ENCODE results near the gene STUB1. TPM values are rescaled to one million over a fixed set of nuclear protein-coding genes. Genes with fewer than 3 reads are reported as not detected.

STUB1 gene
- total and polyA plus RNA-seq, 4 donors, result 32.4 to 74.4 (median 50.2) TPM

GRCh38 chr16:704552-705380, 24.6 kb downstream of the STUB1 start (continued):
- TF ChIP-seq, protein P1, sequence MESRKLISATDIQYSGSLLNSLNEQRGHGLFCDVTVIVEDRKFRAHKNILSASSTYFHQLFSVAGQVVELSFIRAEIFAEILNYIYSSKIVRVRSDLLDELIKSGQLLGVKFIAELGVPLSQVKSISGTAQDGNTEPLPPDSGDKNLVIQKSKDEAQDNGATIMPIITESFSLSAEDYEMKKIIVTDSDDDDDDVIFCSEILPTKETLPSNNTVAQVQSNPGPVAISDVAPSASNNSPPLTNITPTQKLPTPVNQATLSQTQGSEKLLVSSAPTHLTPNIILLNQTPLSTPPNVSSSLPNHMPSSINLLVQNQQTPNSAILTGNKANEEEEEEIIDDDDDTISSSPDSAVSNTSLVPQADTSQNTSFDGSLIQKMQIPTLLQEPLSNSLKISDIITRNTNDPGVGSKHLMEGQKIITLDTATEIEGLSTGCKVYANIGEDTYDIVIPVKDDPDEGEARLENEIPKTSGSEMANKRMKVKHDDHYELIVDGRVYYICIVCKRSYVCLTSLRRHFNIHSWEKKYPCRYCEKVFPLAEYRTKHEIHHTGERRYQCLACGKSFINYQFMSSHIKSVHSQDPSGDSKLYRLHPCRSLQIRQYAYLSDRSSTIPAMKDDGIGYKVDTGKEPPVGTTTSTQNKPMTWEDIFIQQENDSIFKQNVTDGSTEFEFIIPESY (IDR thresholded peaks at IDR 0.05), result no peak
- TF ChIP-seq, protein P2, sequence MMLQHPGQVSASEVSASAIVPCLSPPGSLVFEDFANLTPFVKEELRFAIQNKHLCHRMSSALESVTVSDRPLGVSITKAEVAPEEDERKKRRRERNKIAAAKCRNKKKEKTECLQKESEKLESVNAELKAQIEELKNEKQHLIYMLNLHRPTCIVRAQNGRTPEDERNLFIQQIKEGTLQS (IDR thresholded peaks at IDR 0.05), result no peak
- TF ChIP-seq JUND (IDR thresholded peaks at IDR 0.05) (no peak), RAD21 (IDR thresholded peaks at IDR 0.05) (no peak), FOXA1 (IDR thresholded peaks at IDR 0.05) (no peak)

- no peak within 1 kb of the TSS for H3K9ac ChIP-seq (ENCODE audit: low read depth in 1 of 2, low read length in 2 of 2)
- DNase-seq (ENCODE audit: low spot score), result no peak
- H3K4me1 ChIP-seq (ENCODE audit: control insufficient read depth in 4 of 4, insufficient read depth in 4 of 4, low read length in 3 of 4), result peaks cover 0 to 3% (median 0%) of the 10 kb centered on the region in 4 donors
- no peaks in the 10 kb centered on the region for H3K36me3 ChIP-seq (ENCODE audit: control insufficient read depth in 4 of 4, insufficient read depth in 3 of 4, low read depth in 1 of 4, low read length in 3 of 4)
- peak within 1 kb of the TSS in 1 of 3 donors; percentile 15 for H3K4me3 ChIP-seq (ENCODE audit: low read depth in 1 of 3, low read length in 3 of 3)
- no peak within 1 kb of the TSS for H3K27ac ChIP-seq (ENCODE audit: low read depth in 1 of 2, low read length in 2 of 2)
- TF ChIP-seq RAD21 (IDR thresholded peaks at IDR 0.05) (no peak), CTCF (IDR thresholded peaks at IDR 0.05; ENCODE audit: low read depth, low read length, missing input control) (no peak), MAX (IDR thresholded peaks at IDR 0.05) (no peak), HNF4G (IDR thresholded peaks at IDR 0.05) (no peak), HNF4A (conservative IDR thresholded peaks at IDR 0.05) (no peak), RXRA (IDR thresholded peaks at IDR 0.05) (no peak), JUND (IDR thresholded peaks at IDR 0.05) (no peak), NR2F2 (IDR thresholded peaks at IDR 0.05) (no peak), YY1 (IDR thresholded peaks at IDR 0.05) (no peak), FOXA1 (IDR thresholded peaks at IDR 0.05) (no peak), REST (IDR thresholded peaks at IDR 0.05) (no peak), FOXA2 (IDR thresholded peaks at IDR 0.05) (no peak), GABPA (IDR thresholded peaks at IDR 0.05 in 1 of 2, conservative IDR thresholded peaks at IDR 0.05 in 1 of 2) (no peak)
- TF ChIP-seq, protein P2 (IDR thresholded peaks at IDR 0.05), result no peak
- TF ChIP-seq, protein P1 (IDR thresholded peaks at IDR 0.05), result no peak
- WGBS, result 2% methylated on average over 115 of the region's 115 CpGs
- H3K27me3 ChIP-seq (ENCODE audit: control insufficient read depth in 4 of 4, insufficient read depth in 4 of 4, low read length in 3 of 4), result peaks cover 4 to 17% (median 13%) of the 10 kb centered on the region in 4 donors
- H3K9me3 ChIP-seq (ENCODE audit: control insufficient read depth in 4 of 4, low read length in 3 of 4), result no peaks in the 10 kb centered on the region
Observed at GRCh38 chr16:705431-706188, 25.4 kb downstream of the STUB1 start, which contains the start of gene FBXL16. Gene FBXL16, minus strand, starts transcription at chr16:705801. Its CDS starts 8,396 bp downstream, at chr16:697405.

Measured in liver (tissue), 9 donors.